GM10266 (cell line): ENCODE measurements around the gene SUN1.

Experiments used
- DNase-seq: peaks from one replicate; pipeline ENCODE4 v3.0.0; 2012; ENCODE audit errors: extremely low spot score
- TF ChIP-seq, protein P1 (sequence below): IDR thresholded peaks from 2 replicates; pipeline ENCODE4 v1.5.1; 2012; ENCODE audit warnings: mild to moderate bottlenecking, low read depth; ENCODE audit not compliant: control insufficient read depth, insufficient read depth; ENCODE audit errors: missing control alignments

SUN1 gene

DNA sequence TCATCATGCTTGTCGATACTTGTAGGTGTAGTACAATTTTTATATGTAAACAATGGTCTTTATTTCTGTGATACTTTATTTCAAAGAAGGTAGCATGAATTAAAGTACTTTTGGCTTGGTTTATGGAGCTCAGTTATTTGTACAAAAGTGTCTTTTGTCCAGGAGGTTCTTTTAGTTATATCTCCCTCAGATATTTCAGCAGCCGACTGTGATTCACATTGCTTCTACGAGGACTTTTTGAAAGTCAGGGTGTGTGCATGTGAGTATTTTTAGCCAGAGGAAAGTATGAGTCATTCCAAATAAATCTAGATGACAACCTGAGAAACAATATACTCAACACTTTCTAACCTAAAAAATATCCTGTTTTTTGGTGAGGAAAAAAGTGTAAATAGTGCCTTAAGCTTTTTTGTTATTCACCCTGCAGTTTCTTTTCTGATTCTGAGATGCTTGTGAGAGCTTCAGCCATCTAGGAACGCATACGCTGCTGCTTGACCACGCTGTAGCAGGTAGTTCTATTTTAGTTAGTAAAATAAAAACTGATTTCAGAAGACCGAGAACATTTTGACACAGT is 595 bp upstream of the SUN1 start:
- TF ChIP-seq, protein P1, sequence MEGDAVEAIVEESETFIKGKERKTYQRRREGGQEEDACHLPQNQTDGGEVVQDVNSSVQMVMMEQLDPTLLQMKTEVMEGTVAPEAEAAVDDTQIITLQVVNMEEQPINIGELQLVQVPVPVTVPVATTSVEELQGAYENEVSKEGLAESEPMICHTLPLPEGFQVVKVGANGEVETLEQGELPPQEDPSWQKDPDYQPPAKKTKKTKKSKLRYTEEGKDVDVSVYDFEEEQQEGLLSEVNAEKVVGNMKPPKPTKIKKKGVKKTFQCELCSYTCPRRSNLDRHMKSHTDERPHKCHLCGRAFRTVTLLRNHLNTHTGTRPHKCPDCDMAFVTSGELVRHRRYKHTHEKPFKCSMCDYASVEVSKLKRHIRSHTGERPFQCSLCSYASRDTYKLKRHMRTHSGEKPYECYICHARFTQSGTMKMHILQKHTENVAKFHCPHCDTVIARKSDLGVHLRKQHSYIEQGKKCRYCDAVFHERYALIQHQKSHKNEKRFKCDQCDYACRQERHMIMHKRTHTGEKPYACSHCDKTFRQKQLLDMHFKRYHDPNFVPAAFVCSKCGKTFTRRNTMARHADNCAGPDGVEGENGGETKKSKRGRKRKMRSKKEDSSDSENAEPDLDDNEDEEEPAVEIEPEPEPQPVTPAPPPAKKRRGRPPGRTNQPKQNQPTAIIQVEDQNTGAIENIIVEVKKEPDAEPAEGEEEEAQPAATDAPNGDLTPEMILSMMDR, result no peak
- peak; percentile 81 for DNase-seq

DNA sequence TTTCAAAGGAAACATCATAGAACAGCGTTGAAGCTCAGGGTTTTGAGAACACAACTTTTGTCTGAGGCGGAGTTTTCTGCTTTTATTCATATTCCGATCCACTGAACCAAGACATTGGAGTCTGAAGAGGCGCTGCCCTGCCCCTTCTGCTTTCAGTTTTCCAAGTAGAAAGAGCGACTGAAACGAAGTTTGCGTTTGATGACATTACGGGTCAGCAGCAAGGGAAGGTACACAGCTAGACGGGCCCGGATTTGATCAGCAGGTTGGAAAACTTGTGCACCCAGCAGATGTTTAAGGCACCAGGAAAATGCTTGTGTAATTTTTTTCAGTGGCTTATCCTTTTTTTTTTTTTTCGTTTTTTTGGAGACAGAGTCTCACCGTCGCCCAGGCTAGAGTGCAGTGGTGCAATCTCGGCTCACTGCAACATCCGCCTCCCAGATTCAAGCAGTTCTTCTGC is 720 bp downstream of the SUN1 start:
- TF ChIP-seq, protein P1, result no peak
- no peak for DNase-seq

DNA sequence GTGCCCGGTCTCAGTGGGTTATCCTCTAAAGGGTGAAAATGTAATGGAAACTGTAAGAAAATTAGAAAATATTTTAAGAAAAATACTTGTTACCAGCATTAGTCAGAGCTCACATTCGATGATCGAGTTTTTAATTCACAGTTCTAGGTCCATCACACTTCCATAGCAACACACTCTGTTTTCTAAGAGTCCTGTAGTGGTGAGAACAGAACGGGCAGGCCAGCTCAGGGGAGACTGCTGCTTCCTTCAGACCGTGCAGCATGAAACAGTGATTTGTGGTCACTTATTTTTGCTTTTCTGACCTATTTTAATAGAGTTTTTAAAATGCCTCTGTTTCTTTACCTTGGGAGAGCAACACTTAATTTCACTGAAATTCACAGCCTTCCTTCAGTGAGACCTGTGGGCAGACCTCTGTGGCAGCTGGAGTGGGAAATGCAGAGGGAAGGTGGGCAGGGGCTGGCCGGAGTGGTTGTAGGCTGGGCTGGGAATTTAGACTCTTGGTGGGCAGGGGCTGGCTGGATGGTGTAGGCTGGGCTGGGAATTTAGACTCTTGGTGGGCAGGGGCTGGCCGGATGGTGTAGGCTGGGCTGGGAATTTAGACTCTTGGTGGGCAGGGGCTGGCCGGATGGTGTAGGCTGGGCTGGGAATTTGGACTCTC is 1.5 kb downstream of the SUN1 start:
- TF ChIP-seq, protein P1, result no peak
- no peak for DNase-seq

DNA sequence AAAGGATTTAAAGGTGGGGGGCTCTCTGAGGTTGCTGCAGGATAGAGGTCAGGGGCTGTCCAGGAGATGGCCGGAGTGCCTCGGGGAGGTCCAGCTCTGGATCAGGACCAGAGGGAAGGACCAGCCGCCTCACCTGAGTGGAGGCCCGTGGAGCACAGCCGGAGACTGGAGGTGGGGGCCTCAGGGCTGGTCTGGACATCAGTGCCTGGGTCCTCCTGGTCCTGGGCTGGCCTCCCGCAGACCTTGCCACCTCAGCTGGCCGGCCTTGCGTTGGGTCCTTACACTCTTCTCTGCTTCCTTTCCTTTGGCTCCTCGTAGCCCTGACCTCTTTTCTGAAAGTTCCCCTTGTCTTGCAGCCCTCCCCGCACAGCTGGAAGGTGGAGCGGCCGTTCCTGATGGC is 2.0 kb downstream of the SUN1 start:
- TF ChIP-seq, protein P1, result no peak

DNA sequence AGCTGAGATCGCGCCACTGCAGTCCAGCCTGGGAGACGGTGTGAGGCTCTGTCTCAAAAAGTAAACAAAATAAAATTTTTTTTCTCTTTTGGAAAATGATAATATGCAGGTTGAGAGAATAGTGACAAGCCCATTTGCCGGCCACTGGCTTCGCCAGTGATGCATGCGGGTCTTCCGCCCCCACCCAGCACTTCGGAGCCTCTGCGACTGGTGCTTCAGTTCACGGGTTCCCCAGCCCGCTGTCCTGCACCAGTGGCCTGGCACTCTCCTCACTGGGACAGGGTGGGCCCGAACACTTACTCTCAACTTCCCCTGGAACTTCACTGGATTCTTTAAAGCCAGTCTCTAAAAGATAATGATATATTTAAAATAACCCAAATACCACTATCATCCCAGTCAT is 2.7 kb downstream of the SUN1 start:
- DNase-seq, result no peak
- TF ChIP-seq, protein P1, result no peak

More for the DNA sequence above, 2.0 kb downstream of the SUN1 start:
- DNase-seq, result no peak

DNA sequence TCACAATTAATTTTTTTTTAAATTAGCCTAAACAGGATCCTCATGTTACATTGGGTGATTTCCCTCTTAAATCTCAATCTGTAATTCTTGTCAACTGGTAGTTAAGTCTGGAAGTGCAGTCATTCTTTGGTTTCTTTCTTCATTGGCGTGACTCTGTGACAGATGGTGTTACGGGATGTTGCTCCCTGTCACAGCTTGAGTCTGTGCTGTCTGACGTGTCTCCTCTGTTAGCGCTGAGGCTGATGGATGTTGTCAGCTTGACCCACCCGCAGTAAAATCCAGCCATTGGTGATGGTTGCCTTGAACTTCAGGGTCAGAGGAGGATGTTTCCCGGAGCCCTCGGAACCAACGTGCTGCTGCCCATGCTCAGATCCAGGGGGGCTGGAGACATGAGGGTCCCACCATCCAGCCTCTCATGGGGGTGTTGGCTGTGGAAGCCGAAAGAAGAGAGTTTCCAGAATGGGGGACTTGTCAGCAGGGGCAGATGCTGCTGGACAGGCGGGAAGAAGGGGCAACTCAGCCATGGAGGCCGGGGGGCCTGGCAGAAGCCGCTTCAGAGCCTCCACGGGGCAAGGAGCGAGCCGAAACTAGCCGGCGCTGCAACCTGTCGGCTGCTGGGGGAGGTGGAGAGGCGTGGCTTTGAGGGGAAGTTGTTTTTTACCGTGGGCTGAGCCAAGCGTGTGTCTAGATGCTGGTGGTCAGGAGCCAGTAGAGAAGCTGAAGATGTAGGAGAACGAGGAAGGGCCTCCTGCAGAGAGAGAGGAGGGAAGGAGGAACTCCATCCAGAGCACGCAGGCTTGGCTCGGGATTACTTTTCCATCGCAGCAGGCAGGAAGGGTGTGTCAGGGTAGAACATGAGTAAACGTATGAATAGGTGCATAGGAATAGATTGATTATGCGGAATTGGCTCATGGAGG is 3.5 kb downstream of the SUN1 start:
- no peak for DNase-seq
- TF ChIP-seq, protein P1, result no peak

DNA sequence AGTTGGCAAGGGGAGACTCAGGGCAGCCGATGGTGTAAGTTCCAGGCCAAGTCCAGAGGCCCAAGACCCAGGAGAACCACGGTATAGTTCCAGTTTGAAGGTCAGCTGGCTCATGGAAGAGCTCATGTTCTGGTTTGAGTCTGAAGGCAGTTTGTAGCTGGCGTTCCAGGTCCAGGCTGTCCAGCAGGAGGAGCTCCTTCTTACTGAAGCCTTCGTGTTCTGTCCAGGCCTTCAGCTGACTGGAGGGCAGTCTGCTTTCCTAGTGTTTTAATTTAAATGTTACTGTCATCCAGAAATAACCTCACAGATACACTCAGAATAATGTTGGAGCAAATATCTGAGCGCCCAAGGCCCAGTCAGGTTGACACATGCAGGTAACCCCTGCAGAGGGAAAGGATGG is 4.2 kb downstream of the SUN1 start:
- TF ChIP-seq, protein P1, result no peak
- DNase-seq, result no peak
